GM12878 (cell line): Measurements from ENCODE around the gene SIGLEC6. TPM values are rescaled to one million over a fixed set of nuclear protein-coding genes. Genes with fewer than 3 reads are reported as not detected.

Experiments used
- ATAC-seq: fragments of 200-7000 bp; cut with Tn5 transposase; 3 replicates; pipeline ENCODE4 v1.9.1; 2020; ENCODE audit warnings: mild to moderate bottlenecking, moderate library complexity
- BruUV-seq: library from RNA; stranded (reverse); fragments of 400-500 nt; replicated peaks from 2 replicates; lab custom pipeline; 2021; lab: Mats Ljungman, UMichigan
- CTCF ChIA-PET: fragments of 300-600 bp; sonication (Branson Sonifier 250); formaldehyde crosslinking; extraction: SDS; loops from one replicate; lab custom pipeline; 2021; ENCODE audit warnings: inconsistent platforms; lab: Yijun Ruan, JAX
- POLR2A ChIA-PET: fragments of 350-600 bp; formaldehyde crosslinking; extraction: SDS; loops from one replicate; lab custom pipeline; 2021; ENCODE audit warnings: inconsistent platforms; lab: Charles Lee
- RAD21 ChIA-PET: fragments of 300-600 bp; sonication (Branson Sonifier 250); formaldehyde crosslinking; loops from one replicate; lab custom pipeline; 2023; ENCODE audit warnings: antibody characterized with exemption; ENCODE audit not compliant: unreplicated experiment; lab: Charles Lee
- SMC1A ChIA-PET: fragments of 300-600 bp; sonication (Branson Sonifier 250); formaldehyde crosslinking; loops from one replicate; lab custom pipeline; 2023; ENCODE audit not compliant: unreplicated experiment, uncharacterized antibody; lab: Charles Lee
- DNase-seq: peaks from one replicate; pipeline ENCODE4 v3.0.0-alpha.2; 2011; ENCODE audit warnings: low read depth, low spot score
- FAIRE-seq: peaks from 3 replicates; lab custom pipeline; 2011; peaks lifted over from hg19 to GRCh38; lab: Jason Lieb, UNC
- H2AFZ ChIP-seq: 2 replicates; pipeline ENCODE4 v1.6.0; 2011; ENCODE audit warnings: low read depth, low read length, control low read depth; ENCODE audit not compliant: control insufficient read depth
- H3K27ac ChIP-seq: 2 replicates; pipeline ENCODE4 v1.5.1; 2011; ENCODE audit warnings: control low read depth; ENCODE audit not compliant: control insufficient read depth, insufficient read depth
- H3K27me3 ChIP-seq, 2 experiments: replicated peaks in 1 of 2; 2 replicates each; pipeline versions ENCODE4 v1.6.0 to v1.6.1; 2011; ENCODE audit warnings: low read length in 1 of 2; ENCODE audit not compliant: control insufficient read depth in 2 of 2, insufficient read depth in 2 of 2
- H3K36me3 ChIP-seq, 2 experiments: 2 replicates each; pipeline ENCODE4 v1.5.1; 2011; ENCODE audit warnings: low read length in 1 of 2; ENCODE audit not compliant: control insufficient read depth in 2 of 2, insufficient read depth in 2 of 2
- H3K4me1 ChIP-seq: 2 replicates; pipeline ENCODE4 v1.6.1; 2011; ENCODE audit warnings: mild to moderate bottlenecking, low read length, moderate library complexity, mixed read lengths; ENCODE audit not compliant: control insufficient read depth, insufficient read depth
- H3K4me2 ChIP-seq: 2 replicates; pipeline ENCODE4 v1.6.0; 2011; ENCODE audit warnings: control low read depth; ENCODE audit not compliant: control insufficient read depth, insufficient read depth
- H3K4me3 ChIP-seq: fragments of 200-600 bp; sonication (generic); 2 replicates; pipeline ENCODE4 v1.5.1; 2016
- H3K79me2 ChIP-seq: 2 replicates; pipeline ENCODE4 v1.6.0; 2011; ENCODE audit warnings: low read length; ENCODE audit not compliant: control insufficient read depth, insufficient read depth
- H3K9ac ChIP-seq: 2 replicates; pipeline ENCODE4 v1.8.0; 2011; ENCODE audit warnings: low read length, control low read depth, mixed read lengths; ENCODE audit not compliant: control insufficient read depth, insufficient read depth
- H3K9me3 ChIP-seq: replicated peaks from 3 replicates; pipeline ENCODE4 v1.5.1; 2011; ENCODE audit warnings: mild to moderate bottlenecking, low read length; ENCODE audit not compliant: control insufficient read depth, insufficient read depth
- H4K20me1 ChIP-seq: 2 replicates; pipeline ENCODE4 v1.6.0; 2011; ENCODE audit not compliant: control insufficient read depth, insufficient read depth
- NR2F1 ChIP-seq: fragments of 450-650 bp; conservative IDR thresholded peaks from 2 replicates; pipeline ENCODE4 v1.6.1; 2017; ENCODE audit warnings: mild to moderate bottlenecking
- POLR2AphosphoS5 ChIP-seq: IDR thresholded peaks from 2 replicates; pipeline ENCODE4 v1.6.1; 2011; ENCODE audit warnings: mild to moderate bottlenecking, low read length, inconsistent platforms
- RAD21 ChIP-seq: IDR thresholded peaks from 2 replicates; pipeline ENCODE4 v1.6.1; 2011; ENCODE audit warnings: mild to moderate bottlenecking, low read depth, low read length, moderate library complexity; ENCODE audit not compliant: insufficient read depth
- RB1 ChIP-seq: fragments of 450-650 bp; formaldehyde crosslinking; IDR thresholded peaks from 2 replicates; pipeline ENCODE4 v1.6.1; 2017; ENCODE audit warnings: mild to moderate bottlenecking, borderline replicate concordance
- RUNX3 ChIP-seq: IDR thresholded peaks from 2 replicates; pipeline ENCODE4 v1.6.1; 2012; ENCODE audit warnings: low read length, inconsistent platforms
- SMC3 ChIP-seq: IDR thresholded peaks from 2 replicates; pipeline ENCODE4 v1.6.1; 2011; ENCODE audit warnings: low read length, improper control_type of control experiment, borderline replicate concordance
- ZZZ3 ChIP-seq: IDR thresholded peaks from 2 replicates; pipeline ENCODE4 v1.6.1; 2011; ENCODE audit warnings: low read depth; ENCODE audit not compliant: control insufficient read depth, insufficient read length
- WGBS: methylation state at CpG from one replicate; pipeline ENCODE4 v1.1.6; 2016; ENCODE audit warnings: low lambda C conversion rate; ENCODE audit not compliant: insufficient replicate concordance, insufficient coverage; ENCODE audit errors: missing lambda C conversion rate; 5-methylcytosine and 5-hydroxymethylcytosine counted together
- in situ Hi-C: fragments of 300-500 bp; cut with MboI; formaldehyde crosslinking; loops from 9 replicates; pipeline ENCODE4 v1.14.3; 2018; ENCODE audit warnings: mixed read lengths
- intact Hi-C: fragments of 100-400 bp; cut with micrococcal nuclease; formaldehyde crosslinking; loops from one replicate; pipeline ENCODE4 v1.14.2; 2022; ENCODE audit not compliant: unreplicated experiment
- polyA plus RNA-seq, 11 experiments: library from polyadenylated mRNA; depleted of rRNA in 4 of 11; unstranded in 6 of 11; stranded (reverse) in 5 of 11; fragments of >200 nt; fragmentation: Nextera tagmentation in 4 of 11; fragmentation: Illumina TruSeq in 1 of 11; extraction: Ambion mirVana in 4 of 11; extraction: Trizol in 1 of 11; gene quantifications; 1 replicate in 1 of 11; 2 replicates in 10 of 11; pipeline versions ENCODE4 v1.2.1 to v1.2.3, GENCODE V29; 2011 to 2016; ENCODE audit warnings: inconsistent platforms in 2 of 11, missing spikeins in 2 of 11, low read depth in 1 of 11
- total RNA-seq, 4 experiments: library from RNA; depleted of rRNA in 3 of 4; stranded (reverse); fragments of >200 nt in 3 of 4; fragmentation: Illumina TruSeq in 1 of 4; extraction: Trizol in 1 of 4; gene quantifications; 2 replicates each; pipeline versions ENCODE4 v1.2.1 to v1.2.3, GENCODE V29; 2013 to 2021
- TF ChIP-seq, protein P1 (sequence below): IDR thresholded peaks from 2 replicates; pipeline ENCODE4 v1.6.1; 2011; ENCODE audit warnings: borderline replicate concordance, low read depth, mild to moderate bottlenecking, moderate library complexity, low read length; ENCODE audit not compliant: insufficient read depth, poor library complexity, severe bottlenecking
- TF ChIP-seq, protein P2 (sequence below): IDR thresholded peaks from 2 replicates; pipeline ENCODE4 v1.6.1; 2012; ENCODE audit warnings: improper control_type of control experiment, low read depth, low read length; ENCODE audit not compliant: insufficient replicate concordance
- TF ChIP-seq, protein P3 (sequence below), 3 experiments: IDR thresholded peaks in 2 of 3; conservative IDR thresholded peaks in 1 of 3; 2 replicates each; pipeline ENCODE4 v1.5.1; 2011; ENCODE audit warnings: low read depth in 3 of 3, low read length in 3 of 3, mild to moderate bottlenecking in 3 of 3, control low read depth in 2 of 3, moderate library complexity in 2 of 3, inconsistent platforms in 1 of 3, mixed read lengths in 1 of 3; ENCODE audit not compliant: control insufficient read depth in 2 of 3, insufficient read depth in 1 of 3; ENCODE audit errors: extremely low read depth in 1 of 3

The SIGLEC6 gene
- total and polyA plus RNA-seq, 10 of the 15 experiments (the other 5 are each of a cell fraction or from before 2014, with no cell fraction given), result 0.08 to 0.40 (median 0.27) TPM; not detected in 2

DNA sequence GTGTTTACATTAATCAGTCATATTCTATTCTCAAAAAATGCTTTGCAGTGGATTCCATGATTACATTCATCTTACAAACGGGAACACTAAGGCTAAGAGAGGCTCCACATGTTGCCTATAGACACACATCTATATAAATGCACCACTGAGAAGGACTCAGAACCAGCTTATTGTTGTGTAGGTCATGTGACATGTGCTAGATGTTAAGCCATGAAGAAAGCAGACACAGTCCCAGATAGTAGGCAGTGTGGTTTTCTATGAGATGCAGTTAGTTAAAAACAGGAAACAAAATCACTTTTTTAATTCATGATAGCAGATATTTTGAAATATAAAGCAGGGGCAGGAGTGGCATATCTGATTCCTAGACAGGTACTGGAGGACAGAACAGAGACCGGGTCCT lies 10.7 kb downstream of the SIGLEC6 start (continued):
- TF ChIP-seq, protein P1, sequence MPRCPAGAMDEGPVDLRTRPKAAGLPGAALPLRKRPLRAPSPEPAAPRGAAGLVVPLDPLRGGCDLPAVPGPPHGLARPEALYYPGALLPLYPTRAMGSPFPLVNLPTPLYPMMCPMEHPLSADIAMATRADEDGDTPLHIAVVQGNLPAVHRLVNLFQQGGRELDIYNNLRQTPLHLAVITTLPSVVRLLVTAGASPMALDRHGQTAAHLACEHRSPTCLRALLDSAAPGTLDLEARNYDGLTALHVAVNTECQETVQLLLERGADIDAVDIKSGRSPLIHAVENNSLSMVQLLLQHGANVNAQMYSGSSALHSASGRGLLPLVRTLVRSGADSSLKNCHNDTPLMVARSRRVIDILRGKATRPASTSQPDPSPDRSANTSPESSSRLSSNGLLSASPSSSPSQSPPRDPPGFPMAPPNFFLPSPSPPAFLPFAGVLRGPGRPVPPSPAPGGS, result no peak
- no peak for TF ChIP-seq ZZZ3

DNA sequence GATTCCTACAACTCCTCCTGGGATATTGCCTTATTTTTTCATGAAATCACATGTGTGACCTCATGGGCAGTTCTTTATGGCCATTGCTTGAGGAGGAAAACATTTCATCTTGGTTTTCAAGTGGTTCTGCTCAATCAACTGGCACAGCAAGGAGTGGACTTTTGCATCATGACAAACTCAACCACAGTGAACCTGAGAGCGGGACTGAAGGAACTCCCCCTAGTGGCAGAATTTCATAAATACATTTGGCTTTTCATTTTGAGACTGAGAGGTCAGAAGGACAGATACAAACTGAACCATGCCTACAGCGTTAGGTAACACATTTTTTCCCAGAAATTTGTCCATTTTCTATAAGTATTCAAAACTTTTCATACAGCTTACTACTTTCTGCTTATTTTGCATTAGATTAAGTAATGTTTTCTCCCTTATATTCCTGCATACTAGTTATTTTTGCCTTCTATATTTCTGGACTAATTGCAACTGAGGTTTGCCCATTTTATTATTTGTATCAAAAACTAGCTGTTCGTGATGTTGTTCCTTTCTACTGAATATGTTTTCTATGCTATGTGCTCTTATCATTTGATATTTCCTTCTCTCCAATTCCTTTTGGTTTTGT lies 16.5 kb downstream of the SIGLEC6 start:
- SMC1A ChIA-PET, result interaction anchor here (0.8 to 4.7 kb wide), 9 partner anchors 17 to 143 kb away, joined by 3 to 43 read pairs (median 4); partner anchors contain the start of gene SIGLEC6
- Histone ChIP-seq H3K27ac (no peak overlapping the region), H3K9me3 (no peaks in the 10 kb centered on the region), H3K9ac (no peak overlapping the region), H3K4me1 (no peaks in the 10 kb centered on the region), H3K27me3 (peaks cover 0 to 7% of the 10 kb centered on the region in 2 experiments; a peak in 1 of 4 replicates), H3K36me3 (no peaks in the 10 kb centered on the region), H3K4me2 (no peak overlapping the region), H3K4me3 (no peak overlapping the region), H2AFZ (no peak overlapping the region), H3K79me2 (no peaks in the 10 kb centered on the region), H4K20me1 (no peaks in the 10 kb centered on the region)
- intact Hi-C loops (loop anchor here (5.0 kb wide), 3 partner anchors 43 to 142 kb away; no protein-coding TSS in a partner anchor), in situ Hi-C loops (no loop called here)
- TF ChIP-seq, protein P2, sequence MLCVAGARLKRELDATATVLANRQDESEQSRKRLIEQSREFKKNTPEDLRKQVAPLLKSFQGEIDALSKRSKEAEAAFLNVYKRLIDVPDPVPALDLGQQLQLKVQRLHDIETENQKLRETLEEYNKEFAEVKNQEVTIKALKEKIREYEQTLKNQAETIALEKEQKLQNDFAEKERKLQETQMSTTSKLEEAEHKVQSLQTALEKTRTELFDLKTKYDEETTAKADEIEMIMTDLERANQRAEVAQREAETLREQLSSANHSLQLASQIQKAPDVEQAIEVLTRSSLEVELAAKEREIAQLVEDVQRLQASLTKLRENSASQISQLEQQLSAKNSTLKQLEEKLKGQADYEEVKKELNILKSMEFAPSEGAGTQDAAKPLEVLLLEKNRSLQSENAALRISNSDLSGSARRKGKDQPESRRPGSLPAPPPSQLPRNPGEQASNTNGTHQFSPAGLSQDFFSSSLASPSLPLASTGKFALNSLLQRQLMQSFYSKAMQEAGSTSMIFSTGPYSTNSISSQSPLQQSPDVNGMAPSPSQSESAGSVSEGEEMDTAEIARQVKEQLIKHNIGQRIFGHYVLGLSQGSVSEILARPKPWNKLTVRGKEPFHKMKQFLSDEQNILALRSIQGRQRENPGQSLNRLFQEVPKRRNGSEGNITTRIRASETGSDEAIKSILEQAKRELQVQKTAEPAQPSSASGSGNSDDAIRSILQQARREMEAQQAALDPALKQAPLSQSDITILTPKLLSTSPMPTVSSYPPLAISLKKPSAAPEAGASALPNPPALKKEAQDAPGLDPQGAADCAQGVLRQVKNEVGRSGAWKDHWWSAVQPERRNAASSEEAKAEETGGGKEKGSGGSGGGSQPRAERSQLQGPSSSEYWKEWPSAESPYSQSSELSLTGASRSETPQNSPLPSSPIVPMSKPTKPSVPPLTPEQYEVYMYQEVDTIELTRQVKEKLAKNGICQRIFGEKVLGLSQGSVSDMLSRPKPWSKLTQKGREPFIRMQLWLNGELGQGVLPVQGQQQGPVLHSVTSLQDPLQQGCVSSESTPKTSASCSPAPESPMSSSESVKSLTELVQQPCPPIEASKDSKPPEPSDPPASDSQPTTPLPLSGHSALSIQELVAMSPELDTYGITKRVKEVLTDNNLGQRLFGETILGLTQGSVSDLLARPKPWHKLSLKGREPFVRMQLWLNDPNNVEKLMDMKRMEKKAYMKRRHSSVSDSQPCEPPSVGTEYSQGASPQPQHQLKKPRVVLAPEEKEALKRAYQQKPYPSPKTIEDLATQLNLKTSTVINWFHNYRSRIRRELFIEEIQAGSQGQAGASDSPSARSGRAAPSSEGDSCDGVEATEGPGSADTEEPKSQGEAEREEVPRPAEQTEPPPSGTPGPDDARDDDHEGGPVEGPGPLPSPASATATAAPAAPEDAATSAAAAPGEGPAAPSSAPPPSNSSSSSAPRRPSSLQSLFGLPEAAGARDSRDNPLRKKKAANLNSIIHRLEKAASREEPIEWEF, result no peak
- TF ChIP-seq NR2F1 (peak; percentile 69), RAD21 (peak; percentile 58), POLR2AphosphoS5 (no peak), RUNX3 (peak; percentile 53), RB1 (peak; percentile 38; the same call in 1 of the 2 replicates), SMC3 (peak; percentile 70; the same call in 1 of the 2 replicates)
- TF ChIP-seq, protein P3, sequence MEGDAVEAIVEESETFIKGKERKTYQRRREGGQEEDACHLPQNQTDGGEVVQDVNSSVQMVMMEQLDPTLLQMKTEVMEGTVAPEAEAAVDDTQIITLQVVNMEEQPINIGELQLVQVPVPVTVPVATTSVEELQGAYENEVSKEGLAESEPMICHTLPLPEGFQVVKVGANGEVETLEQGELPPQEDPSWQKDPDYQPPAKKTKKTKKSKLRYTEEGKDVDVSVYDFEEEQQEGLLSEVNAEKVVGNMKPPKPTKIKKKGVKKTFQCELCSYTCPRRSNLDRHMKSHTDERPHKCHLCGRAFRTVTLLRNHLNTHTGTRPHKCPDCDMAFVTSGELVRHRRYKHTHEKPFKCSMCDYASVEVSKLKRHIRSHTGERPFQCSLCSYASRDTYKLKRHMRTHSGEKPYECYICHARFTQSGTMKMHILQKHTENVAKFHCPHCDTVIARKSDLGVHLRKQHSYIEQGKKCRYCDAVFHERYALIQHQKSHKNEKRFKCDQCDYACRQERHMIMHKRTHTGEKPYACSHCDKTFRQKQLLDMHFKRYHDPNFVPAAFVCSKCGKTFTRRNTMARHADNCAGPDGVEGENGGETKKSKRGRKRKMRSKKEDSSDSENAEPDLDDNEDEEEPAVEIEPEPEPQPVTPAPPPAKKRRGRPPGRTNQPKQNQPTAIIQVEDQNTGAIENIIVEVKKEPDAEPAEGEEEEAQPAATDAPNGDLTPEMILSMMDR (IDR thresholded peaks at IDR 0.05 in 2 of 3, conservative IDR thresholded peaks at IDR 0.05 in 1 of 3; ENCODE audit: control insufficient read depth in 2 of 3, extremely low read depth in 1 of 3, insufficient read depth in 1 of 3, low read depth in 3 of 3, low read length in 3 of 3), result peak; percentile 72 to 84 (median 75)
- POLR2A ChIA-PET, result no interaction called here
- WGBS, result 0% methylated on average over 3 of the region's 3 CpGs
- DNase-seq, result peak; percentile 31
- peak; percentile 84 for FAIRE-seq
- no TSS peak for BruUV-seq
- CTCF ChIA-PET, result interaction anchor here (0.6 to 8.0 kb wide), 29 partner anchors 10 to 1274 kb away, joined by 3 to 111 read pairs (median 5); partner anchors contain the start of genes CEACAM18 and SIGLEC6
- RAD21 ChIA-PET, result interaction anchor here (1.0 to 3.2 kb wide), 4 partner anchors 43 to 146 kb away, joined by 3 to 16 read pairs (median 4); no protein-coding TSS in a partner anchor
- ATAC-seq, result peak; percentile 76
